ENCODE results near the gene KCNK15.
"Not testable (repeated sequence)": the region's sequence is repeated elsewhere in the genome, so short reads cannot be mapped to it uniquely, and the experiment has no call there.

Gene KCNK15

GRCh38 chr20:44745598-44746366 lies at the start of gene KCNK15:
KCNK15 (plus strand) TSS chr20:44745865; CDS start chr20:44745911, 46 bp downstream.
- no peak for FAIRE-seq

GRCh38 chr20:44696315-44696714 lies 49.4 kb upstream of the KCNK15 start:
- FAIRE-seq = no peak

GRCh38 chr20:44697041-44697440 lies 48.6 kb upstream of the KCNK15 start:
- FAIRE-seq = not testable (repeated sequence)

- FAIRE-seq = no peak
Observed at GRCh38 chr20:44698351-44698750, 47.3 kb upstream of the KCNK15 start.

DNA sequence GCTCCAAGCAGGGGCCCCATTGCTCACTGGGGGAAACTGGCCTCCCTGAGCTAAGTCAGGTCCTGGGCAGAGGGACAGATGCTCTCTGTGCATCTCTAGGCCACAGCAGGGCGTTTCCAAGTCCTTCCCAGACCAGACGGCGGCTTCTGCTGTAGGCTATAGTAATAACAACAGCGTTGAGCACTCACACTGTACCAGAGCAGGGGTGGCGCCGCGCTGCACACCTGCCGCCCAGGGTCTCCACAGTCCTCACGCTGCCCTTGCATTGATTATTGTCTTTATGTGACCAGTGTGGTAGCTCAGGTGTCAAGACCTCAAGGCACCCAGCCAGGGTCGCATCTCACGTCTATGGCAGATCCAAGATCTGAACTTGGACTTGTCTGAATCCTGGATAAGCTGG lies 45.4 kb upstream of the KCNK15 start:
- no peak for FAIRE-seq

GRCh38 chr20:44701118-44701857 lies 44.4 kb upstream of the KCNK15 start:
- FAIRE-seq = no peak

DNA sequence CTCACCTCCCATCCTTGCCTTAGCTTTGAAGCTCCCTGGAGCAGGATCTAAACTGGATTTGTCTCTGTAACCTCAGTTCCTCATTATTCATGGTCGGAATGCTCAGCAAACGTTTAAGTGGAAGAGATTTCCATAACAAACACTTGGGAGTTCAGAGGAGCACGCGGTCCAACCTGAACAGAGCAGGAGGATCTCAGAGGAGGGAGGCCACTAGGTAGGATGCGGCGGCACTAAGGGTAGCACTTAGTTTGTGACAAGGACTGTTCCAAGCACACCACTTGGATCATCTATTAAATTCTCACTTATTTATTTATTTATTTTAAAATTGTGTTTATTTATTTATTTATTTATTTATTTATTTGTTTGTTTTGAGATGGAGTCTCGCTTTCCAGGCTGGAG lies 43.8 kb upstream of the KCNK15 start:
- FAIRE-seq = no peak

DNA sequence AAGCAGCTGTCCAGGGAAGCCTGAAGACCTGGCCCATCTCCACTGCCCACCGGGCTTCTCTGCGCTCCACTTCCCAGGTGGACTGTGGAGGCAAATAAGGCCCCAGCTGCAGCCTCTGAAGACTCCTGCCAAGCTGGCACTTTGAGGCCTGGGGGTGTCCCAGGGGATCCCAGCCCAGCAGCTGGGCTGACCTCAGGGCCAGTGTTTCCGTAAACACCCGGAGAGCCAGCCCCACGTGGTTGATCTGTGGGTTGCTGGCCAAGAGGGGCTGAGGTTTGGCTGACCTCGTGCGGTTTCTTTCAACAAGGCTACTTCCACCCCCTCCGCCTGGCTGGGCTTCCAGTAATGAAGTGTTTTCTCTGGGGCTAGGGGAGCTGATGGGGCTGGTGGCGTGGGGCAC lies 42.9 kb upstream of the KCNK15 start:
- no peak for FAIRE-seq

DNA sequence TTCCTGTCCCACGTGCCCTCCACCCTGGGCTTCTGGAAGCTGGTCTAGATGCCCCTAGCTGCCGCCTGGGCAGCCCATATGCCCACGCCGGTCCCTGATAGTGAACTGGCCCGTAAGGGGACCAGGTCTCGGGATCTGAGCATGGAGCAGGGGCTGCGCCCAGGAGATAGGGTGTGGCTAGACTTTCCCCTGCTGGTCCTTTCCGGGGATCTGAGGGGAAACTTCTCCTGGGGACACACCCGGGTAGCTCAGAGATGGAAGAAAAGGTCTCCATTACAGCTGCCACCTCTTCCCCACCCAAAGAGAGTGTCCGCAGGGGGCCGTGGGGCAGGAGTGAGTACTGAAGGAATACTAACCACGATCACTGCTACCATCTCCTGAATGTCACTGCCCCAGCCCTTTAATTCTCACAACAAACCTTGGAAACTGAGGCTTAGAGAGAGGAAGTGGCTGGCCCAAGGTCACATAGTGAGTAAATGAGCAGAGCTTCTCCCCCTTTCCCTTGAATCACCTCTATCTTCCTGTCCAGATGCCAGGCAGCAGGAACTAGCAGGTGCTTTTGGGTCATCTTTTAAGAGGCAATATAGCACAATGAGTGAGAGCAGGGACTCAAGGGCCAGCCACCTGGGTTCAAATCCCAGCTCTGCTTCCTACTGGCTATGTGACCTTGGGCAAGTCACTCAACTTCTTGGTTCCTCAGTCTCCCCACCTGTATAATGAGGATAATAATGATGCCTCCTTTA lies 42.3 kb upstream of the KCNK15 start:
- no peak for FAIRE-seq

- no peak for FAIRE-seq
Observed at GRCh38 chr20:44703956-44704488, 41.6 kb upstream of the KCNK15 start.

- FAIRE-seq = no peak
Observed at GRCh38 chr20:44704551-44704971, 41.1 kb upstream of the KCNK15 start.

DNA sequence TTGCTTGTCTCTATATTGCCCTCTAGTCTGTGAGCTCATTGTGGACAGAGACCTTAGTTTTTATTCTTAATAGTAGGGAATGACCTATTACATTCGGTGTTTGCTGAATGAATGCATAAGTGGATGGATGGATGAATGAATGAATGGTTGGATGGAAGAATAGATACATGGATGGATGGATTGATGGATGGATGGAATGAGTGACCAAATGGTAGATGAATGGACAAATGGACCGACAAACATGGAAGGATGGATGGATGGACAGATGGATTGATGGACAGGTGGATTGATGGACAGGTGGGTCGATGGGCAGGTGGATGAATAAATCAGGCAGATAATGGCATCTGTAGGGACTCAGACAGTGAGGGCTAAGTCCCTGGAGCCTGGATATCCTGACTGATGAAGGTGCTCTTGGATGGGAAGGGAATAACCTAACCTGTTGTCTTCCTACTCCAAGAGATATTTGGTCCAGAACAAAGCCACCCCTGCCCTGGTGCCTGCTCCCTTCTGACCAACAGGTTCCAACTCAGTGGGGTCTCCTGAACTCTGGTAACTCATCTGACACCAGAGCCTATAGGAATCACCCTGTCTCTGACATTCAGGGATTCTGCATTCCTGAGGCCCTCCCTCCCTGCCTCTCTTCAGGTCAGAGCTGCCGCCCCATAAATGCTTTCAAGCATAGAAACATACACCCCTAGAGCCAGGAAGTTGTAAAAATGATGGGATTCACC lies 40.1 kb upstream of the KCNK15 start:
- no peak for FAIRE-seq

DNA sequence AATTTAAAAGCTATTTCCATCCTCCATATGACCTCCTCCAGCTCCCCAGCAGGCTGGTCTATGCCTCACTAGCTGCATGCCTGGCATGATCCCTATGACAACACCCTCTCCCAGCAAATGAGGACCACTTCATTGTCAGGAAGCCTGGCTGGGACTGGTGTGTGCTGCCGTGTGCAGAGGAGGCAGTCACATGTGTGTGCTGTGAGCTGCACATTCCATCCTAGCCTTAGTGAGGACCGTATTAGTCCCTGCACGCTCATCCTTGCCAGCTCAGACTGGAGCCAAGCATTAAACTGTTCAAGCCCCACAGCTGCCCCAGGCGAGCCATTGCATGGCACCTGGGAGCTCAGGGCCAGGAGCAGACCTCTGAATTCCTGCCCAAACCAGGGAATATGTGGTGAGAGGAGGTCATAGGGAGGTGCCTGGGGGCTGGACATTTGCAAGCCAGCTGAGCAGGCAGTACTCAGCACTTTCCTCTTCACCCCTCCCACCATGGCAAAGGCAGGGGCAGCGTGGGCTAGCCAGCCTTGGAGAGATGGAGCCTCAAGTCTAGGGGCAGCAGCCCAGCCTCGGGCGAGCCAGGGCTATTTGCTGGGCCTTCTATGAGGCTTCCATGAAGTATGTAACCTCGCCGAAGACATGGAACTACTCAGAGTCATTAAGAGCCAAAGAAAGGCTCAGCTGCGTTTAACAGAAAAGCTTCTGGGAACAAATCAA lies 39.2 kb upstream of the KCNK15 start:
- no peak for FAIRE-seq

DNA sequence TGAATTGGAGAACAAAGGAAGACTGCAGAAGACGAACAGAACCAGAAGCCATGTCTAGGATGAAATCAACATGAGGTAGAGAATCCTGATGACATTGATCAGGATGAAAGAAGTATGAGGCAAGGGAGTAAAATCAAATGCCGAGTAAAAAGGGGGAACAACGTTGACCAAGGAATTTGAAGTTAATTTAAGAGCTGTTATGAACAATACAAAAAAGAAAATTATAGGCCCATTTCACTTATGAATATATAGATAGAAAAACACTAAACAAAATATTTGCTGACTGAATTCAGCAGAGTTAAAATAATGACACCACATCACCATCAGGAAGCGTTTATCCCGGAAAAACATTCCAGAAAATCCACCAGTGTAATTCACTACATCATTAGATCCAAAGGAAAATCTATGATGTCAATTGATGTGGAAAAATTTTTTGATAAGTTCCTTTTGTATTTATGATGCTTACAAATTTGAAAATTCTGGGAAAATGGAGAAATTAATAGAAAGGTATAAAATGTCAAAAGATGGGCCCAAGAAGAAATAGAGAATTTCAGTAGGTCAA lies 38.6 kb upstream of the KCNK15 start:
- FAIRE-seq = no peak

DNA sequence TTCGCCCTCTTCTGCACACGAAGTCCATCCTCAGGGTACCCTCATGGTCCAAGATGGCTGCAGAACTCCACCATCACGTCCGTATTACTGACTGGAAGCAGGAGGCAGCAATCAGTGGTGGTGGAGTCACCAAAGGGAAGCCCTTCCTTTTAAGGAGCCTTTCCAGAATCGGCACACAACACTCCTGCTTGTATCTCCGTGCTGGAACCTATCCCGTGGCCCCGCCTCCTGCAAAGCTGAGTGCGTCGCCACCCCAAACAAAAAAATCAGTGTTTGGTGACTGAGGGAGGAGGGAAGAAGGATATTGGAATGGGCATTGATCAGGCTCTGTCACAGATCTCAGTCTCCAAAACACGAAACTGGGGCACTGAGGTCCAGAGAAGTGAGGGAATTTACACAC lies 36.3 kb upstream of the KCNK15 start:
- no peak for FAIRE-seq

DNA sequence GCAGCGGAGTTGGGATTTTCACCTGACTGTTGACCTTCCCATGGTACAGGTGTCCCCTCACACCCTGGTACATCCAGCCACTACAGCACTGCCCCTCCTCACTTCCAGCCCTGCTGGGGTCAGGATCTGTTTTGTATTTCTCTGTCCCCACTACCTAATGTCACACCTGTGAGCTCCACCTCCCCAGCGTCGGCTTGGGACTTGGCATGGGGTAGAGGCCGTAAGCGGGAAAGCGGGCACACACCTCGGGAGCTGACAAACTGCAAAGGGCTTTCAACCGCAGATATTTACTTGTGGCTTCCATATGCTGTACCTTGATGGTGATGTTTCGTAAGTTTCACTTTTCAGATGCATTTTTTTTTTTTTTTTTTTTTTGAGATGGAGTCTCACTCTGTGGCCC lies 35.9 kb upstream of the KCNK15 start:
- FAIRE-seq = no peak

DNA sequence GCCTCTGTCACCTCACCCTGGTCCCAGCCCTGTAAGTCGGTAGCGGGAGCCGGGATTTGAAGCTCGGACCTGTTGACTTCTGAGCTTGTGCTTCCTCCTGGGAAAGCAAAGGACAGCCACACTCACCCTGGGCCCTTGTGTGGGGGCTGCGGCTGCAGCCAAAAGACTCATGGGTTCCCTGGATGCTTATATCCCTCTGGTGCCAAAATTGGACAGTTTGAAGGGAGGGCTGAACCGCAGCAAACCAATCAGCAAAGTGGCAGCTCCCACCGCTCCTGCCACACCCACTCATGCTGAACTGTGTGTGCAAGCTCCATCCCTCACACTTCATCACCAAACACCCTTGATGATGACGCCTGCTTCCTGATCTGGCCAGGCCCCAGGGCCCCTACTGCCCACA lies 34.4 kb upstream of the KCNK15 start:
- FAIRE-seq = no peak

GRCh38 chr20:44714102-44714700 lies 31.5 kb upstream of the KCNK15 start:
- no peak for FAIRE-seq

DNA sequence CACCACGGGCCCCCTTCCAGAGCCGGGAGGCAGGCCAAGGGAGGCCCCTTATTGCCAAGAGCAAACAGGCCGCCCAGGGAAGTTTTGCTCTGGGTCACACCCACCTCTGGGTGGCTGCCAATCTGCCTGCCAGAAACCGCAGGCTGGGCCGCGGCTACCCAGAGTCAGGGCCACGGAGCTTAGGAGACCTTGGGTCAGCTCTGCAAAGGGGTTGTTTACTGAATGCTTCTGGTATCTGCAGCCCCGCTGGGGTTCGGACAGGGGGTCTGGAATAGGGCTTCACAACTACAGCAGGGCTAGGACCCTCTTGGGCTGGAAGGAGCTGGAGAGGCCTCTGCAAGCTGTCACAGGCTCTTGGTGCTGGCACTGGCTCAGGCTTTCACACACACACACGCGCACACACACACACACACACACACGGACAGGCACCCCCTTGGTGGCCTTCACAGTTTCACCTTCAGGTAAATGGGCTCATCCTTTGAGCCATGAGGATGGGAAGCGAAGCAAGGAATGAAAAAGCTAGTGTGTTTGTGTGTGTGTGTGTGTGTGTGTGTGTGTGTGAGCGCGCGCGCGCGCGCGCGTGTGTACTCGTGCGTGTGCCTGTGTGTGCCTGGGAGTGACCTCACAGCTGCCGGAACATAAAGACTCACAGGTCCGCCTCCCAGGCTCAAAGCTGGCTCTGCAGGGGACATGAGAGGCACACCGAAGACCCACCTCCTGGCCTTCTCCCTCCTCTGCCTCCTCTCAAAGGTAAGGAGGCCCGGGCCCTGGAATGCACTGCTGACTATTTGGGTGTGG lies 30.8 kb upstream of the KCNK15 start, which contains the start of gene CCN5:
Gene CCN5 (plus strand): TSS at position 669 of the 798 bp plus-strand sequence. CDS start 22 bp downstream, at position 691.
- no peak for FAIRE-seq

Data from islet of Langerhans (tissue), 1 donor.